B cell (primary cell): ENCODE data around the gene RINL. TPM values are rescaled to one million over a fixed set of nuclear protein-coding genes. Genes with fewer than 3 reads are reported as not detected.
A peak's percentile ranks its signal among the peaks of the same experiment; 100 is the strongest.

Source experiments
- ATAC-seq: fragments of 200-7000 bp; cut with Tn5 transposase; one replicate; pipeline ENCODE4 v1.10.0; 2021; ENCODE audit warnings: low read depth, mild to moderate bottlenecking, moderate number of reproducible peaks, moderate library complexity
- CTCF ChIA-PET: fragments of 350-600 bp; sonication (Branson Sonifier 250); formaldehyde crosslinking; loops from one replicate; lab custom pipeline; 2021; ENCODE audit warnings: antibody characterized with exemption, inconsistent platforms; lab: Charles Lee
- POLR2A ChIA-PET: fragments of 350-600 bp; sonication (Branson Sonifier 250); formaldehyde crosslinking; loops from one replicate; lab custom pipeline; 2021; ENCODE audit warnings: antibody characterized with exemption; lab: Charles Lee
- DNase-seq: peaks from one replicate; pipeline ENCODE4 v3.0.0; 2013
- H2AFZ ChIP-seq: 2 replicates; pipeline ENCODE4 v1.6.1; 2012; ENCODE audit warnings: mild to moderate bottlenecking, low read depth, low read length; ENCODE audit not compliant: insufficient read depth, poor library complexity, severe bottlenecking
- H3K27ac ChIP-seq, 2 donors: 1 replicate in 1 of 2; 2 replicates in 1 of 2; pipeline ENCODE4 v1.5.1; 2012 to 2013; ENCODE audit warnings: low read length in 2 of 2, mild to moderate bottlenecking in 2 of 2, moderate library complexity in 1 of 2
- H3K27me3 ChIP-seq, 4 experiments: fragments of 200-600 bp in 1 of 4; sonication (generic) in 1 of 4; replicated peaks in 1 of 4; 1 replicate in 2 of 4; 2 replicates in 2 of 4; pipeline versions ENCODE4 v1.6.1 to v1.7.0; 2013 to 2016; ENCODE audit warnings: low read length in 3 of 4, mild to moderate bottlenecking in 2 of 4, mixed read lengths in 1 of 4, moderate library complexity in 1 of 4; ENCODE audit not compliant: insufficient read depth in 4 of 4, control insufficient read depth in 3 of 4; ENCODE audit errors: control extremely low read depth in 1 of 4
- H3K36me3 ChIP-seq, 2 experiments: replicated peaks in 1 of 2; 1 replicate in 1 of 2; 2 replicates in 1 of 2; pipeline versions ENCODE4 v1.6.1 to v1.7.1; 2013; ENCODE audit warnings: low read length in 1 of 2; ENCODE audit not compliant: insufficient read depth in 2 of 2, control insufficient read depth in 1 of 2; ENCODE audit errors: control extremely low read depth in 1 of 2, extremely low read depth in 1 of 2
- H3K4me1 ChIP-seq, 2 donors: fragments of 200-600 bp in 1 of 2; sonication (generic) in 1 of 2; 1 replicate in 1 of 2; 2 replicates in 1 of 2; pipeline versions ENCODE4 v1.5.1 to v1.6.1; 2013 to 2017; ENCODE audit warnings: low read length in 2 of 2; ENCODE audit not compliant: control insufficient read depth in 2 of 2, insufficient read depth in 2 of 2
- H3K4me2 ChIP-seq: replicated peaks from 2 replicates; pipeline ENCODE3; 2012; ENCODE audit warnings: mild to moderate bottlenecking, low read depth, low read length; ENCODE audit not compliant: poor library complexity, severe bottlenecking
- H3K4me3 ChIP-seq, 5 experiments: fragments of 200-600 bp in 1 of 5; sonication (generic) in 1 of 5; 1 replicate in 3 of 5; 2 replicates in 2 of 5; pipeline versions ENCODE4 v1.5.1 to v1.7.0; 2011 to 2016; ENCODE audit warnings: low read length in 4 of 5, mild to moderate bottlenecking in 4 of 5, low read depth in 2 of 5, control low read depth in 1 of 5, moderate library complexity in 1 of 5; ENCODE audit not compliant: insufficient read depth in 1 of 5; ENCODE audit errors: control extremely low read depth in 1 of 5, extremely low read depth in 1 of 5
- H3K79me2 ChIP-seq: fragments of 200-600 bp; sonication (generic); one replicate; pipeline ENCODE4 v1.6.0; 2016; ENCODE audit warnings: low read length; ENCODE audit not compliant: control insufficient read depth, insufficient read depth
- H3K9ac ChIP-seq: fragments of 200-600 bp; sonication (generic); 2 replicates; pipeline ENCODE4 v1.6.1; 2017; ENCODE audit warnings: mild to moderate bottlenecking, low read length, moderate library complexity
- H3K9me3 ChIP-seq, 3 donors: one replicate each; pipeline versions ENCODE4 v1.6.1 to v1.7.1; 2013; ENCODE audit warnings: low read length in 2 of 3; ENCODE audit not compliant: control insufficient read depth in 2 of 3, insufficient read depth in 1 of 3; ENCODE audit errors: control extremely low read depth in 1 of 3
- H4K20me1 ChIP-seq: 2 replicates; pipeline ENCODE4 v1.6.0; 2012; ENCODE audit warnings: mild to moderate bottlenecking, low read length; ENCODE audit not compliant: insufficient read depth, control insufficient read depth, poor library complexity, severe bottlenecking
- H3K27ac Mint-ChIP-seq: one replicate; pipeline ENCODE4 v1.8.0; 2021; ENCODE audit warnings: mixed read lengths
- H3K27me3 Mint-ChIP-seq: one replicate; pipeline ENCODE4 v1.8.0; 2021; ENCODE audit warnings: mixed read lengths
- H3K4me1 Mint-ChIP-seq: one replicate; pipeline ENCODE4 v1.8.0; 2021; ENCODE audit warnings: mixed read lengths
- H3K4me3 Mint-ChIP-seq: one replicate; pipeline ENCODE4 v1.8.0; 2021; ENCODE audit warnings: mixed read lengths
- H3K9me3 Mint-ChIP-seq: one replicate; pipeline ENCODE4 v1.8.0; 2022; ENCODE audit warnings: mixed read lengths; ENCODE audit not compliant: insufficient read depth
- EZH2 ChIP-seq: IDR thresholded peaks from 2 replicates; pipeline ENCODE4 v1.6.1; 2012; ENCODE audit warnings: borderline replicate concordance, low read depth, mild to moderate bottlenecking, moderate library complexity, low read length; ENCODE audit not compliant: insufficient read depth, poor library complexity, severe bottlenecking
- WGBS: methylation state at CpG from one replicate; pipeline ENCODE4 v1.1.5; 2013; ENCODE audit warnings: missing lambda C conversion rate; ENCODE audit not compliant: insufficient coverage; 5-methylcytosine and 5-hydroxymethylcytosine counted together
- intact Hi-C: fragments of 100-400 bp; cut with micrococcal nuclease; formaldehyde crosslinking; loops from one replicate; pipeline ENCODE4 v1.10.0; 2022
- polyA plus RNA-seq: library from polyadenylated mRNA; depleted of rRNA; stranded (reverse); fragments of >200 nt; gene quantifications from 2 replicates; pipeline ENCODE4 v1.2.3, GENCODE V29; 2012
- total RNA-seq, 2 donors: library from RNA; stranded (reverse); fragments of 120-200 nt in 1 of 2; gene quantifications; 1 replicate in 1 of 2; 2 replicates in 1 of 2; pipeline versions ENCODE4 v1.2.3 to v1.2.4, GENCODE V29; 2013 to 2022
- TF ChIP-seq, protein P1 (sequence below): fragments of 200-600 bp; IDR thresholded peaks from one replicate; pipeline ENCODE4 v1.8.0; 2022; ENCODE audit warnings: antibody characterized with exemption, mild to moderate bottlenecking

RINL gene
- total and polyA plus RNA-seq, 2 donors (not counting 1 experiment from before 2014, with no cell fraction given), result 67.0 to 113 TPM

DNA sequence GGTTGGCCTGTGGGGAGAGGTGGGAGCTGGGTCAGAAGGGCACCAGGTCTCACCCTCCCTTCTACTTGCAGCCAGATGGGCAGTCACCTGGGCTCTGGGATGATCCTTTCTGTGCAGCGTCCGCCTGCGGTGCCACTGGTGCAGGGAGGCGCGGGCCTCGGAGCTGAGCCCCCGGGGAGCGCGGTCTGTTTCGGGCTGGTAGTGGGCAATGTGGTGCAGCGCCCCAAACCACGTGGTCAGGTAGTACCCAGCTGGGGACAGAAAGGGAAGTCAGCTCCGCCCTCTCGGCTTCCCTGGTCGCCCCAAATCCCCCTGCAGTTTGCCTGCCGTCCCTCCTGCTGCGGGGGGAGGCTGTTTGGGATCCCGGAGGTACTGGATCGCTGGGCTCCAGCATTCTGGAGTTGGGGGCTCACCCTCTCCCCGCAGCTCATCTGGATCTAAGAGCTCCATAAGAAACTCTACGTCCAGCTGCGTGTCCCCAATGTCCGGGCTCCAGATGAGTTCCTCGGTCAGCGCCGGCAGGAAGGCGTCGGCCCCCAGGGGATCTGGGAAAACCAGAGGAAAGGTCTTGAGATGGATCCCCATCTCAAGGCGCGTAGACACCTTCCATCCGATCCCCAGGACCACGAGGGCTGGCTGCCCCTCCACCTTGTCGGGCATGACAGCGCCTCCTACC is 8.8 kb downstream of the RINL start:
- Histone ChIP-seq H3K4me2 (peak overlapping the region; percentile 99), H3K9me3 (peaks cover 0 to 6% (median 0%) of the 10 kb centered on the region in 3 donors), H3K9ac (peak overlapping the region; percentile 91), H3K27me3 (no peaks in the 10 kb centered on the region), H3K27ac (peak overlapping the region; percentile 72 to 76), H3K4me1 (peaks cover 47 to 61% of the 10 kb centered on the region in 2 donors), H2AFZ (peak overlapping the region; percentile 80), H3K36me3 (peaks cover 0 to 7% of the 10 kb centered on the region in 2 experiments), H3K79me2 (peaks cover 20% of the 10 kb centered on the region), H3K4me3 (peak overlapping the region; percentile 70 to 97 (median 86)), H4K20me1 (no peaks in the 10 kb centered on the region)
- H3K27ac Mint-ChIP-seq, result peak overlapping the region; percentile 92
- peaks cover 61% of the 10 kb centered on the region for H3K4me1 Mint-ChIP-seq
- ATAC-seq (peak; percentile 34), DNase-seq (peak; percentile 76)
- 3% methylated on average over 34 of the region's 34 CpGs for WGBS
- H3K9me3 Mint-ChIP-seq, result no peaks in the 10 kb centered on the region
- intact Hi-C loops, result loop anchor here (1.0 to 10.0 kb wide), 7 partner anchors 18 to 536 kb away; partner anchors contain the start of genes ECH1, FAM98C, NFKBIB and SIRT2
- H3K4me3 Mint-ChIP-seq, result peak overlapping the region; percentile 95
- CTCF ChIA-PET, result interaction anchor here (0.6 to 4.2 kb wide), 23 partner anchors 8 to 222 kb away, joined by 3 to 42 read pairs (median 7); partner anchors contain the start of genes ACTN4, ECH1, MRPS12 and NFKBIB
- TF ChIP-seq EZH2, result no peak
- TF ChIP-seq, protein P1, sequence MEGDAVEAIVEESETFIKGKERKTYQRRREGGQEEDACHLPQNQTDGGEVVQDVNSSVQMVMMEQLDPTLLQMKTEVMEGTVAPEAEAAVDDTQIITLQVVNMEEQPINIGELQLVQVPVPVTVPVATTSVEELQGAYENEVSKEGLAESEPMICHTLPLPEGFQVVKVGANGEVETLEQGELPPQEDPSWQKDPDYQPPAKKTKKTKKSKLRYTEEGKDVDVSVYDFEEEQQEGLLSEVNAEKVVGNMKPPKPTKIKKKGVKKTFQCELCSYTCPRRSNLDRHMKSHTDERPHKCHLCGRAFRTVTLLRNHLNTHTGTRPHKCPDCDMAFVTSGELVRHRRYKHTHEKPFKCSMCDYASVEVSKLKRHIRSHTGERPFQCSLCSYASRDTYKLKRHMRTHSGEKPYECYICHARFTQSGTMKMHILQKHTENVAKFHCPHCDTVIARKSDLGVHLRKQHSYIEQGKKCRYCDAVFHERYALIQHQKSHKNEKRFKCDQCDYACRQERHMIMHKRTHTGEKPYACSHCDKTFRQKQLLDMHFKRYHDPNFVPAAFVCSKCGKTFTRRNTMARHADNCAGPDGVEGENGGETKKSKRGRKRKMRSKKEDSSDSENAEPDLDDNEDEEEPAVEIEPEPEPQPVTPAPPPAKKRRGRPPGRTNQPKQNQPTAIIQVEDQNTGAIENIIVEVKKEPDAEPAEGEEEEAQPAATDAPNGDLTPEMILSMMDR, result no peak
- POLR2A ChIA-PET, result interaction anchor here (0.6 to 10.3 kb wide), 14 partner anchors 9 to 134 kb away, joined by 3 to 237 read pairs (median 4); partner anchors contain the start of genes ECH1, HNRNPL, MRPS12 and RINL
- H3K27me3 Mint-ChIP-seq, result no peaks in the 10 kb centered on the region
